Inferior parietal cortex (tissue), 1 donor: Measurements from ENCODE around the gene SPSB2.
"Not testable (repeated sequence)": the region's sequence is repeated elsewhere in the genome, so short reads cannot be mapped to it uniquely, and the experiment has no call there.

Experiments used
- DNase-seq: peaks from one replicate; pipeline ENCODE4 v3.0.0-alpha.2; 2016; ENCODE audit errors: extremely low spot score

SPSB2 gene

GRCh38 chr12:6873094-6874014 lies at the start of gene SPSB2:
Gene SPSB2, minus strand, starts transcription at chr12:6873303. Its CDS starts 402 bp downstream, at chr12:6872901.
- peak; percentile 88 for DNase-seq

- DNase-seq = no peak
Measured at GRCh38 chr12:6921996-6922946, 49.2 kb upstream of the SPSB2 start.

- no peak for DNase-seq
Measured at GRCh38 chr12:6921539-6921938, 48.4 kb upstream of the SPSB2 start.

- no peak for DNase-seq
Measured at GRCh38 chr12:6919588-6919987, 46.5 kb upstream of the SPSB2 start.

GRCh38 chr12:6917491-6918231 lies 44.6 kb upstream of the SPSB2 start:
- DNase-seq = no peak

- DNase-seq = no peak
Measured at GRCh38 chr12:6916426-6917200, 43.5 kb upstream of the SPSB2 start.

GRCh38 chr12:6915789-6916285 lies 42.7 kb upstream of the SPSB2 start:
- DNase-seq = no peak

- DNase-seq = no peak
Measured at GRCh38 chr12:6914947-6915788, 42.1 kb upstream of the SPSB2 start.

GRCh38 chr12:6914246-6914946 lies 41.3 kb upstream of the SPSB2 start, which contains the start of gene ENO2:
Gene ENO2, plus strand, starts transcription at chr12:6914580. Its CDS starts 1,253 bp downstream, at chr12:6915833.
- DNase-seq = peak; percentile 58

GRCh38 chr12:6912164-6912935 lies 39.2 kb upstream of the SPSB2 start:
- DNase-seq = no peak

GRCh38 chr12:6909421-6910145 lies 36.5 kb upstream of the SPSB2 start:
- DNase-seq = no peak

- DNase-seq = not testable (repeated sequence)
Measured at GRCh38 chr12:6908141-6908540, 35.0 kb upstream of the SPSB2 start.

- no peak for DNase-seq
Measured at GRCh38 chr12:6905414-6906040, 32.4 kb upstream of the SPSB2 start.

GRCh38 chr12:6904280-6905276 lies 31.5 kb upstream of the SPSB2 start, which contains the start of gene LRRC23:
Gene LRRC23, plus strand, starts transcription at chr12:6904822. Its CDS starts 812 bp downstream, at chr12:6905634.
- peak; percentile 95 for DNase-seq

- DNase-seq = no peak
Measured at GRCh38 chr12:6903722-6904121, 30.6 kb upstream of the SPSB2 start.

GRCh38 chr12:6902448-6902847 lies 29.3 kb upstream of the SPSB2 start:
- no peak for DNase-seq
